ENCODE data around the gene AGBL5.
"Not testable (repeated sequence)": the region's sequence is repeated elsewhere in the genome, so short reads cannot be mapped to it uniquely, and the experiment has no call there.

AGBL5 gene

DNA sequence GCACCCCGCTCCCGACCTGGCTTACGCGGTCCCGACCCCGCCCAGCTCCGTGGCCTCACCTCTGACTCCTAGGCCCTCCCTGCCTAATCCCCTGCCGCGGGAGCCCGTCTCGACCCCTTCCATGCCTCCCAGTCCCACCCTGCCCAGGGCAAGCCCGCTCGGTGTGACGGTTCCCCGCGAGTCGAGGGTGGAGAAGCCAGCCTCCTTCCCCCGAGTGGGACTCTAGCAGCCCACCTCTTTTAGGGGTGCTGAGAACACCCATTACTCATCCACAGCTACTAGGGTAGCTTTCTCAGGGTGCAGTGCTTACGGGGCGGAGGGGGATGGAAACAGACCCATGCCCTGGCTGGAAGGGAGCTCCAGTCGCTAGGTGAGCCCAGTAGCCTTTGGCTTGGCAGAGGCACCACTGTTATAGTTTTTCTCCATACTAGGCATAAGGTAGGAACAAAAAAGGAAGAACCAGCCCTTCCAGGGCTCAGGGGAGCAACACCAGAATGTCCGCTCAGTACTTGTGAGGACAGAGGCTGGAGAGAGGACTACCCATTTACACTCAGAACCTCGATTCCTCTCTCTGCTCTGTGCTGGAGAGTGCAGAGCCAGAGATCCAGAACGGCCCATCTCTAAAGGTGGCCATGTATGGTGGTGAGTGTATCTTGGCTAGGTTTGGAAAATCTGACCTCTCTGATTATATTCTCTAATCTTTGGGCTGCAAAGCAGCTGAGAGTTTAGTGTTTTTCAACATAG lies 606 bp downstream of the AGBL5 start:
- DNase-seq (ENCODE audit: low spot score): no peak

GRCh38 chr2:27053321-27053720 lies 1.9 kb downstream of the AGBL5 start:
- no peak for DNase-seq (ENCODE audit: low spot score)

GRCh38 chr2:27053776-27054175 lies 2.3 kb downstream of the AGBL5 start:
- DNase-seq (ENCODE audit: low spot score): no peak

DNA sequence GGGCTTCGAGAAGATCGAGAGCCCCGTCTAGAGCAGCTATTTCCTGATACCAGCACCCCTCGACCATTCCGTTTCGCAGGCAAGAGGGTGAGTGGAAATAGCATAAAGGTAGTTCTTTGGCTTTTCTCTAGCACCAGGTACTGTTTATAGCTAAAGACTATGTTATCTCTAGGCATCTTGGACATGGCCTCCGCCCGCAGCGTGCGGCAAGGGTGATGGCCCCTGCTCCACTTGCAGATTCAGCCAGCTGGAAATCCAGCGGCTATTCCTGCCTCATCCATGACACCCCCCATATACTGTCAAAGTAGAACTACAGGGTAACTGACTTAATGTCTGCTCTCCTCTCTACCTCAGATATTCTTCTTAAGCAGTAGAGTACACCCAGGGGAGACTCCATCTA lies 3.3 kb downstream of the AGBL5 start:
- DNase-seq (ENCODE audit: low spot score): no peak

GRCh38 chr2:27057184-27057583 lies 5.7 kb downstream of the AGBL5 start:
- DNase-seq (ENCODE audit: low spot score): no peak

DNA sequence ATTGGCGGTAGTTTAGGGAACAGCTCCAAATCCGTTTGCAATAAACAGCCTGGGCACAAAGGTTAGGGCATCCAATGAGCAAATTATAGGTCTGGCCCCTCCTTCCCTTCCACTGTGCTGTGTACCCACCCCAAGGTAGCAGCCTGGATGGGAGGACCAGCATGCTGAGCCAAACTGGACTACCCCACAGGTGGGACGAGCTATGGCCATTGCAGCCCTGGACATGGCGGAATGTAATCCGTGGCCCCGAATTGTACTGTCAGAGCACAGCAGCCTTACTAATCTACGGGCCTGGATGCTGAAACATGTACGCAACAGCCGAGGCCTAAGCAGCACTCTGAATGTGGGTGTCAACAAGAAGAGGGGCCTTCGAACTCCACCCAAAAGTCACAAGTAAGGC lies 6.7 kb downstream of the AGBL5 start:
- no peak for DNase-seq (ENCODE audit: low spot score)

DNA sequence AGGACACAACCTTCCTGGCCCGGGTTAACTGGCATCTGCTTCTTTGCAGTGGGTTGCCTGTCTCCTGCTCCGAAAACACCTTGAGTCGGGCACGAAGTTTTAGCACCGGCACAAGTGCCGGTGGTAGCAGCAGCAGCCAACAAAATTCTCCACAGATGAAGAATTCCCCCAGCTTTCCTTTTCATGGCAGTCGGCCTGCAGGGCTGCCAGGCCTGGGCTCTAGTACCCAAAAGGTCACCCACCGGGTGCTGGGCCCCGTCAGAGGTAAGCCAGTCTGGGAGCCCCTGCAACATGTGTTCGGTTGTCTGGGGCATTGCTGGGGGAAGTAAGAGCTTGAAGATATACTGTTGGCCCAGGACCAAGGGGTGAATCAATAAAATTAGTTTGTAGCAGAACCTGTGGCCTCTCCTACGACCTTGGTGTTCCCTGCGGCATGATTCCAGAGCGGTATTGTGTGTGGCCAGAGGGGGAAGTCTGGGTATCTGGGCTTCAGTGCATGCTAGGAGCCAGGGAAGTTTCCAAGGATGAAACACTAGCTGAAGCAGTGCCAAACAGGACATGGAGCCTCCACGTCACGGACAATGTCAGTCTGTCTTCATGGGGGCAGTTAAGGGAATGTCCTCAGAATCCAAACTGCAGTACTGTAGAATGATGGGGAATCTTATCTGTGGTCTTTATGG lies 7.8 kb downstream of the AGBL5 start:
- no peak for DNase-seq (ENCODE audit: low spot score)

- DNase-seq (ENCODE audit: low spot score): no peak
Measured at GRCh38 chr2:27060323-27060722, 8.9 kb downstream of the AGBL5 start.

DNA sequence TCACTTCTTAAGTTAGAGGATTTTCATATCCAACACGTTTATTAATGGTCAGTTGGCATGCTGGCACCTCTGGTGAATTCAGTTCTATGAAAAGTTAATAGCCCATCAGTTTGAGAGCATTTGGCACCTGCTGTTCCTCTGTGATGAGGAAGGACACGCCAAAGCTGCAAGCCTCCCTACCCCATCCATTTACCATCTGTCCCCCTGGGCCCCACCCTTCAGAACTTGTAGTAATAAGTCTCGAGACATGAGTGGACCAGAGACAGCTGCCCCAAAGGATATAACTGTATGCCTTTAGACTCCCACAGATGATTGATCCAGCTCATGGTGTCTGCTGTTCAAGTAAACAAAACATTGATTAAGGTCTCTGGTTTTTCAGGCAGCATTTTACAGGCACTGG lies 13.7 kb downstream of the AGBL5 start:
- no peak for DNase-seq (ENCODE audit: low spot score)

DNA sequence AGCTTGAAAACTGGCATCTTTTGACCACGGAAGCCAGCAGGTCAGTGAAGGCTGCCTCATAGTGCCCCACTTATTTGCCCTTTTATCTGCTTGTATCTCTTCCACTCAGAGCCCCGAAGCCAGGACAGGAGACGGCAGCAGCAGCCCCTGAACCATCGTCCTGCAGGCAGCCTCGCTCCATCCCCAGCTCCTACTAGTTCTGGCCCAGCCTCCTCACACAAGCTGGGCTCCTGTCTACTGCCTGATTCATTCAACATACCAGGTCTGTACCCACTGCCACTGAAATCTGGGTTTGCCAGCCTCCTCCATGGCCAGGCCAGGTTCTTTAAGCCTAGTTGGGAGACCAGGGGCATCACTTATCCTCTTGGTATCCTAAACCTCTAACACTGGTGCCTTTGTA lies 15.9 kb downstream of the AGBL5 start:
- no peak for DNase-seq (ENCODE audit: low spot score)

- DNase-seq (ENCODE audit: low spot score): no peak
Measured at GRCh38 chr2:27069436-27069835, 18.0 kb downstream of the AGBL5 start.

DNA sequence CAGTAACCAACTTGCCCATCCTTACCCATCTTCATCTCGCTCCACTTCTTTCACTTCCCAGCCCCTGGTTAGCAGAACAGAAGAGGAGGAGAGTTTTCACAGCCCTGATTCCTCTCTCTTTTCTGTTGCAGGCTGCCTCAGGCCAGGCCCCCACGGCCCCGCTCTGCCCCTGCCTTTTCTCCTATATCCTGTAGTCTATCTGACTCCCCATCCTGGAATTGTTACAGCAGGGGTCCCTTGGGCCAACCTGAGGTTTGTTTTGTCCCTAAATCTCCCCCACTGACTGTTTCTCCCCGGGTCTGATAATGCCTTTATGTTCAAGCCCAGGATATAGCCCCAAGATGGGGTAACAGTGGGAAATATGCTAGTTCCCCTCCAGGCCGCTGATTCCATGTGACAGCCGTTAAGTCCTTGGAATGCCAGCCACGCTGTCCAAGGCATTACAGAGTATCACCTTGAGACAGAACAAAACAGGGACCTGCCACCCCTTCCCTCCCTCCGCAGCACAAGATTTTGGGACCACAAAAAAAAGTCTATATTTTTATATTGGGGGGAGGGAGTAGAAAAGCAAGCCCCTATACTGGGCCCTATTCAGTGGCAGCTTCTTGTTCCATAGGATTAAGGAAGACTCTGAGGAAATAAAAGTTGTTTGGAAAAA lies 18.6 kb downstream of the AGBL5 start:
- no peak for DNase-seq (ENCODE audit: low spot score)

DNA sequence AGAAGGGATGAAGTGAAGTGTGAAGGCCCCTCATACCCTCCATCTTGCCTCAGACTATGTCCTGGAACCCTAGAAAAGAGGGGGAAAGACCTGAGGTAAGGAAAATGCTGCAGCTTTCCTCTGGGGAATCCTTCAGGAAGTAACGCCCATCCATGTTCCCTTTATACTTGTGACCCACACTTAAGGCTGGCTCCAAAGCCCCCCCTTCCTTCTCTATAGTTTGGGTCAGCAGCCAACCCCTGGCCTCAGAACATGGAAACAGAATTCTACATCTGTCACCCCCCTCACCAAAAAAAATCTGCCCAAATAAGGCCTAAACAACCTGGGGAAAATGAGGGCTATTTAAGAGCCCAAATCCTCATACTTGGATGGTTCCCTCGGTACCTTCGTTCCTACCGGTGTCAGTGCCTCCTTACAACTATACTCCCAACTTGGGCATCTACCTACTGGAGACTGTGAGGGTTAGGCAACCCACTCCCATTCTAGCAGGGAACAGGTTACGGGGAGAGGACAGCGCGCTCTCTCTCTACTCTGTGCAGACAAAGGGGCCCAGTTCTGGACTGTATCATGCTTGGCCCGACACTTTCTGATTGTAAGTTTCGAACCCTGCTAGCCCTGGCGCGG lies 19.3 kb downstream of the AGBL5 start:
- no peak for DNase-seq (ENCODE audit: low spot score)

DNA sequence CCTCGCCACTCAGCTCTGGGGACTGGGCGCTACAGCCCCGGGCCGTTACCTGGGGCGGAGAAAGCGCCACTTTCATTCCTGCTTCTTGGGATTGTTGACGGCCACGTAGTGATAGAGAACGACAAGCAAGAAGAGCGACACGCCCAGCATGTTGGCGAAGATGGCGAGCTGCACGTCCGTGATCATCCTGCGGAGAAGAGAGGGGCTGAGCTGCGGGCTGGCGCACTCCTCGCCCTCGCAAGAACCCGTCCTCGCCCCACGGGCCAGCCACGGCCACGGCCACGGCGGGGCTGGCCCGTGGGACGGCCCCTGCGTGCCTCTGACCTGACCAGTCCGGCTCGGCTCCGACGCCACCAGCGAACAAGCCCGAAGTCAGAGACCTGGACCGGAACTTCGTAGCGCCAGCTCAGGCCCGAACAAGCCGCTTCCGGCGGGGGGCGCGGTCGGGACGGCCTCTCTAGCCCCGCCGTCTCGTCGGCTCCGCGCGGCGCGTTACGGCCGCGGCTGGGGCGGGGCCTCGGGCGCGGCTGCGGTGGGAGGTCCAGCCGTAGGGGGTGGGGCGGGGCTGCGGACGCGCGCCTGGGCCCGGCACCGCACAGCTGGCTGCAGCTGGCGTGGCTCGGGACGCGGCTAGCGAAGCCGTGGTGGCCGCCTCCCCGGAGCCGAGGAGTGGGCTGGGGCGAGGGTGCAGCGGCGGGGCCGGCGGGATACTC lies 20.0 kb downstream of the AGBL5 start, which contains the start of gene OST4:
OST4 (minus strand) TSS at position 378 of the 713 bp plus-strand sequence.
- DNase-seq (ENCODE audit: low spot score): peak; percentile 93

GRCh38 chr2:27071990-27072830 lies 20.7 kb downstream of the AGBL5 start:
- DNase-seq (ENCODE audit: low spot score): no peak

- no peak for DNase-seq (ENCODE audit: low spot score)
Measured at GRCh38 chr2:27072920-27073319, 21.5 kb downstream of the AGBL5 start.

DNA sequence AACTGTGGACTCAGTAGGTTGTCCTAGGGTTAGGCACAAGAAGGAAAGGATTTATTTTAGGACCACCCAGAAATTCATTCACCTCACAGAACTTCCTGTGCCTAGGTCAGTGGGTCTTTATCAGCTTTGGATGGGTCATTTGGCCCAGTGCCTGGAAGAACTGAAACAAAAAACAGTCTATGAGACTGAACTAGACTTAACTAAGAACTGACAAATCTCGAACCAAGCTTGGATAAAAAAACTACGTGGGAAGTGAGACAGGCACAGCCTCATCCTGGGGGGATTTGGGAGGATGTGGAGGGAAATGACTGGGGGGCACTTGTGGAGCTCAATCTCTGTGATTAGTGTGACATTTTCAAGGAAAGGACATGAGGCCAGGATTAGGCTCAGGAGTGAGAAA lies 22.3 kb downstream of the AGBL5 start:
- no peak for DNase-seq (ENCODE audit: low spot score)

- DNase-seq (ENCODE audit: low spot score): no peak
Measured at GRCh38 chr2:27074738-27075565, 23.5 kb downstream of the AGBL5 start.

- not testable (repeated sequence) for DNase-seq (ENCODE audit: low spot score)
Measured at GRCh38 chr2:27075566-27075871, 24.1 kb downstream of the AGBL5 start.

DNA sequence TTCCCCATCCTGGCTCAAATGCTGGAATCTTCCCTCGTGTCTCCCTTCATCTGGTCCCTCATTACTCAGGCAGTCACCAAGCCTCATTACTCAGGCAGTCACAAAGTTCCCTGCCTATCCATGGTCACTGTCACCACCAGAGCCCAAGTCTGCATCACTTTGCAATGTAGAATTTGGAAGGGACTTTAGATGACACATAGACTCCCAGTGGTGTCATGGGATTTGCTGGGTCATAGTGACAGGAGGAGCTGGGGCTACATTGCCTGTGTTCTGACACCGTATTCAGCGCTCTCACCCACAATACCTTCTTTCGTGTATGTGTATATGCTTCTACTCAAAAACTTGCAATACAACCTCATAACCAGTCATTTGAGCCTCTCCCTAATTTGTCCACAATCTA lies 24.9 kb downstream of the AGBL5 start:
- DNase-seq (ENCODE audit: low spot score): no peak
